GM10847 (cell line): ENCODE measurements around the gene PEF1.

ENCODE experiments used
- POLR2A ChIP-seq: IDR thresholded peaks from 2 replicates; pipeline ENCODE4 v1.6.1; 2011; ENCODE audit not compliant: insufficient read length; ENCODE audit errors: extremely low read depth

Gene PEF1

GRCh38 chr1:31650161-31651088, 5.7 kb upstream of the PEF1 start:
- TF ChIP-seq POLR2A, result no peak

- no peak for TF ChIP-seq POLR2A
Observed at GRCh38 chr1:31648641-31649357, 4.1 kb upstream of the PEF1 start.

GRCh38 chr1:31648190-31648589, 3.5 kb upstream of the PEF1 start:
- TF ChIP-seq POLR2A, result no peak

DNA sequence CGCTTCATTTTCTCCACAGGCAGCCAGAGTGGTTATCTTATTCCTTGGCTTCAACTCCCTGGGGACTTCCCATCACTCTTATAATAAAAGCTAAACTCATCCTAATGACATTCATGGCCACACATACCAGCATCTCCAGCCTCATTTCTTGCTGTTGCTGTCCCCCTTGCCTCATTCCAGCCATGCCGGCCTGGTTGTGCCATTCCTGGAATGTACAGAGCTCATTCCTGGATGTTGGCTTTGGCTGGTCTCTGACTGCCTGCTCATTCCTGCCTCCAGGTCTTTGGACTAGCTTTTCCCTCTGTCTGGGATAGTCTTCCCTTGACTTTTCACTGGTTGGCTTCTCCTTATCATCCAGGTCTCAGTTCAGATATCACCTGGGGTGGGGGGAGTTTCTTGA, 2.4 kb upstream of the PEF1 start:
- TF ChIP-seq POLR2A, result no peak

DNA sequence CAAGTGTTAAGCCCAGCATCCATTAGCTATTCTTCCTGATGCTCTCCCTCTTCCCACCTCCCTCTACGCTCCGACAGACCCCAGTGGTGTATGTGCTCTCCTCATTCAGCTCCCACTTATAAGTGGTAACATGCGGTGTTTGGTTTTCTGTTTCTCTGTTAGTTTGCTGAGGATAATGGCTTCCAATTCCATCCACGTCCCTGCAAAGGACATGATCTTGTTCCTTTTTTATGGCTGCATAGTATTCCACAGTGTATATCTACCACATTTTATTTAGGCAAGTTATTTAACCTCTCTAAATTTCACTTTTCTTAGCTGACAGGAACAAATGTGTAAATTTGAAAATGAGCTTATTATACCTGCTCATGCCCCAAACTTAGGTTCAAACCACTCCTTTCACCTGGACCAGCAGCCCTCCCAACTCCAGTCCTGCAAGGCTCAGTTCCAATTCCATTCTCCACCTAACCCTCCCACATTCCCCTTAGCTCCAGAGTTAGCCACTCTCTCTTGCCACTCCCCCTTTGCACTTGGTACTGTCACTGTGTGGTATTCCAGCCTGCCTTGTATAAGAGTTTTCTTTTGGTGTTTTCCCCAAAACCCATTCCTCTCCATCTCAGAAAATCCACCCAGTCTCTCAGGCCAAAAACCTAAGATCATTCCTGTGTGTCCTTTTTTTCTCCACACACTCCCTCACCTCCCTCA, 1.7 kb upstream of the PEF1 start:
- TF ChIP-seq POLR2A, result no peak

- peak; percentile 7 for TF ChIP-seq POLR2A
Observed at GRCh38 chr1:31645274-31645568, 545 bp upstream of the PEF1 start.

DNA sequence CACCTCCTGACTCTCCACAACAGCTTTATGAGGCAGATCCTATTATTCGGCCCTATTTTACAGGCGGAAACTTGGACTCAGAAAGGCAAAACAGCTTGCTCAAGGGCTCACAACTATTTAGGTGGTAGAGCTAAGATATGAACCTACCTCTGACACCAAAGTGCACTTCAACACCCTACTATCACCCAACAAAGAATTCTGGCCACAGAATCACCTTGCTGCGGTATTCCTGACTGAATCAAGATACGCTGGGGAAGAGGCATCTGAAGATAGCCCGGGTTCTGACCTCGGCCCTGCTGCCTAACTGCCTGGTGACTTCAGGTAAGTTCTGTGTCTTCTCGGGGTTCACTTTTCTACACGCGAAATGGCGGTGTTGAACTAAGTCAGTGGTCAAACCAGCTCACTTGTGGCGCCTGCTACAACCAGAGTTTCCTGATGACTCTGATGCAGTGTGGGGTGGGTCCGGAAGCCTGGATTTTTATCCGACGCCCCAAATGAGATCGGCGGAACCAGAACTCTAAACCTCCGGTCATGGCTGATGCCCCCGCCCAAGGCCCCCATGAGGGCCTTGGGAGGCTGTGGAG, 608 bp downstream of the PEF1 start:
- TF ChIP-seq POLR2A, result no peak

- no peak for TF ChIP-seq POLR2A
Observed at GRCh38 chr1:31642897-31643296, 1.8 kb downstream of the PEF1 start.

DNA sequence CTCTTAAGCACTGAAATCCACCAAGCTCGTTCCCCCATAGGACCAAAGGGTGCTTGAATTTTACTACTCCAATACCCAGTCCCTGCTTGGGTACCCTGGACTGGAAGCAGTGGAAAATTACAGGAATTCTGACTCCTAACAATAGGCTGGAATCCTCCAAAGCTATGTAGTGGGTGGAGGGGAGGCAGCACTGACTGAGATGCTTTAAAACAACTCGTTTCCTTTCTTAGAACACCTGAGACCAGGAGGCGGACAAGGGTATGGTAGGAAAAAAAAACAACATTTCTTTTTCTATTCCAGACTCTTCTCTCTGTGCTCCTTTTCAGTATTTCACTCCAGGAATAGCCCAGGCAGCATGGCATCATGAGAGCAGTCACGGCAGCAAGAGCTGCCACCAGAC, 2.3 kb downstream of the PEF1 start:
- TF ChIP-seq POLR2A, result no peak

DNA sequence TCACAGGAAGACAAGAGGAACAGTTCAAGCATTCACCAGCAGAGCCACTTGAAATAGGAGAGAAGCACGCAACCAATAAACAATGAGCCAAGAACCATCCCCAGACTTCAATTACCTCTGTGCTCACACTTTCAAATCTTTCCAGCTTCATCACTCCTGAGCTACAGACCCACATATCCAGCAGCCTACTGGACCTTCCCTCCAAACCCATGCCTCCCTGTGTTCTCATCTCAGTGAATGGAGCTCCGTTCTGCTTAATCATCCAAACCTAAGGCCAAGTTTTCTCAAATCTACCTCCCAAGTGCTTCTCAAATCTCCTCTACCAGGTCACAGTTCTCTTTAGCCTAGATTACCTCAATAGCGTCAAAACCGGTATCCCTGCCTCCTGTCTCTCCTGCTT, 3.7 kb downstream of the PEF1 start:
- TF ChIP-seq POLR2A, result no peak

- TF ChIP-seq POLR2A, result no peak
Observed at GRCh38 chr1:31640179-31640578, 4.5 kb downstream of the PEF1 start.

GRCh38 chr1:31639543-31639942, 5.1 kb downstream of the PEF1 start:
- TF ChIP-seq POLR2A, result no peak

- no peak for TF ChIP-seq POLR2A
Observed at GRCh38 chr1:31637915-31638673, 6.6 kb downstream of the PEF1 start.

DNA sequence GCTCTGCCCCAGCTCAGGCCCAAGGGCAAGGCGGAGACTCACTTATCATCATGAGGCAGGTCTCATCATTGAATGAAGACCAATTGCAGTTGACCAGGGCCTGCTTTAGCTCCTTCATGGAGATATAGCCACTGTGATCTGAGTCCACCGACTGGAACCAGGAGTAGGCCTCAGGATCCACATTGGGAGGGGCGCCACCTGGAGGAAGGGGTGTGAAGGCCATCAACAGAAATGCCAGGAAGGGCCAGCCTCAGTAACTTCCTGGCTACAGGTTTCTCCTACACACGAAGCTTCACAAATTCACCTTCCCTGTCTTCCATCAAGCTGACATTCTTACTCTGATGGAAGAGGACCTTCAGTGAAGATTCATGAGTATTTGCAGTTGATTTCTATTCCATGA, 11.6 kb downstream of the PEF1 start:
- no peak for TF ChIP-seq POLR2A

- TF ChIP-seq POLR2A, result no peak
Observed at GRCh38 chr1:31632649-31633048, 12.0 kb downstream of the PEF1 start.
